ENCODE data around the gene LRRC72. TPM values are rescaled to one million over a fixed set of nuclear protein-coding genes. Genes with fewer than 3 reads are reported as not detected.

The LRRC72 gene
- total RNA-seq, 4 donors from 2014 or later = not detected

- no peak overlapping the region for H3K27ac ChIP-seq
- TF ChIP-seq POLR2AphosphoS5 (IDR thresholded peaks at IDR 0.05) (no peak), EP300 (IDR thresholded peaks at IDR 0.05) (no peak)
- WGBS, 2 donors (ENCODE audit: low coverage in 1 of 2) = 75 to 90% methylated on average over 3 to 4 of the region's 4 CpGs
- H3K9me3 ChIP-seq = no peaks in the 10 kb centered on the region
- no peaks in the 10 kb centered on the region for H3K4me1 ChIP-seq
- H3K4me3 ChIP-seq = no peak overlapping the region
- H3K36me3 ChIP-seq = peaks cover 0 to 79% of the 10 kb centered on the region in 2 donors
- no peaks in the 10 kb centered on the region for H3K27me3 ChIP-seq
- ATAC-seq = no peak
Measured at GRCh38 chr7:16609842-16610450, 83.3 kb downstream of the LRRC72 start.

- 70 to 100% methylated on average over 2 of the region's 2 CpGs for WGBS, 2 donors (ENCODE audit: low coverage in 1 of 2)
- H3K36me3 ChIP-seq = peaks cover 0 to 80% of the 10 kb centered on the region in 2 donors
Measured at GRCh38 chr7:16611711-16612110, 85.1 kb downstream of the LRRC72 start.

GRCh38 chr7:16615228-16615627, 88.6 kb downstream of the LRRC72 start:
- no peaks in the 10 kb centered on the region for H3K27me3 ChIP-seq
- H3K4me3 ChIP-seq = no peak overlapping the region
- TF ChIP-seq CTCF (IDR thresholded peaks at IDR 0.05) (no peak), POLR2A (IDR thresholded peaks at IDR 0.05) (no peak), EP300 (IDR thresholded peaks at IDR 0.05) (no peak), POLR2AphosphoS5 (IDR thresholded peaks at IDR 0.05) (no peak)
- no peaks in the 10 kb centered on the region for H3K9me3 ChIP-seq
- H3K36me3 ChIP-seq = peaks cover 0 to 75% of the 10 kb centered on the region in 2 donors
- no peaks in the 10 kb centered on the region for H3K4me1 ChIP-seq
- ATAC-seq = no peak
- H3K27ac ChIP-seq = no peak overlapping the region
- 54 to 100% methylated on average over 1 to 4 of the region's 5 CpGs for WGBS, 2 donors (ENCODE audit: low coverage in 1 of 2)

More at GRCh38 chr7:16611711-16612110, 85.1 kb downstream of the LRRC72 start:
- H3K27me3 ChIP-seq = no peaks in the 10 kb centered on the region
- H3K4me1 ChIP-seq = no peaks in the 10 kb centered on the region
- H3K4me3 ChIP-seq = no peak overlapping the region
- no peak for ATAC-seq
- no peaks in the 10 kb centered on the region for H3K9me3 ChIP-seq
- TF ChIP-seq CTCF (IDR thresholded peaks at IDR 0.05) (no peak), POLR2A (IDR thresholded peaks at IDR 0.05) (no peak), POLR2AphosphoS5 (IDR thresholded peaks at IDR 0.05) (no peak)
- no peak overlapping the region for H3K27ac ChIP-seq

- 56 to 59% methylated on average over 4 of the region's 4 CpGs for WGBS, 2 donors (ENCODE audit: low coverage in 1 of 2)
- TF ChIP-seq POLR2AphosphoS5 (IDR thresholded peaks at IDR 0.05) (no peak), POLR2A (IDR thresholded peaks at IDR 0.05) (no peak), EP300 (IDR thresholded peaks at IDR 0.05) (no peak), CTCF (IDR thresholded peaks at IDR 0.05) (no peak)
- no peak overlapping the region for H3K4me3 ChIP-seq
- ATAC-seq = no peak
- H3K27ac ChIP-seq = no peak overlapping the region
- H3K36me3 ChIP-seq = peaks cover 0 to 81% of the 10 kb centered on the region in 2 donors
- H3K4me1 ChIP-seq = no peaks in the 10 kb centered on the region
- H3K27me3 ChIP-seq = no peaks in the 10 kb centered on the region
- H3K9me3 ChIP-seq = no peaks in the 10 kb centered on the region
Measured at GRCh38 chr7:16616122-16616521, 89.5 kb downstream of the LRRC72 start.

GRCh38 chr7:16616542-16616941, 89.9 kb downstream of the LRRC72 start:
- Histone ChIP-seq H3K4me3 (no peak overlapping the region), H3K27ac (no peak overlapping the region), H3K27me3 (no peaks in the 10 kb centered on the region), H3K36me3 (peaks cover 0 to 83% of the 10 kb centered on the region in 2 donors), H3K9me3 (no peaks in the 10 kb centered on the region), H3K4me1 (no peaks in the 10 kb centered on the region)
- no peak for TF ChIP-seq POLR2AphosphoS5 (IDR thresholded peaks at IDR 0.05)
- no peak for ATAC-seq
- no CpG with 5 or more reads among the region's 18 CpGs for WGBS, 2 donors (ENCODE audit: low coverage in 1 of 2)

- Histone ChIP-seq H3K4me1 (no peaks in the 10 kb centered on the region), H3K27ac (no peak overlapping the region), H3K9me3 (no peaks in the 10 kb centered on the region), H3K27me3 (no peaks in the 10 kb centered on the region), H3K4me3 (no peak overlapping the region), H3K36me3 (peaks cover 0 to 90% of the 10 kb centered on the region in 2 donors)
- ATAC-seq = no peak
- WGBS, 2 donors (ENCODE audit: low coverage in 1 of 2) = 78% methylated on average over 2 of the region's 2 CpGs; no CpG with 5 or more reads in 1 of the 2 donors
- no peak for TF ChIP-seq CTCF (IDR thresholded peaks at IDR 0.05)
- no peak for TF ChIP-seq POLR2A (IDR thresholded peaks at IDR 0.05)
- TF ChIP-seq EP300 (IDR thresholded peaks at IDR 0.05) = no peak
- TF ChIP-seq POLR2AphosphoS5 (IDR thresholded peaks at IDR 0.05) = no peak
Measured at GRCh38 chr7:16619979-16620408, 93.4 kb downstream of the LRRC72 start.

All from gastroesophageal sphincter (tissue), 4 donors.